Panc1 (cell line): Measurements from ENCODE around the gene ZNF836.

Experiments used
- POLR2AphosphoS5 ChIP-seq: IDR thresholded peaks from 2 replicates; pipeline ENCODE4 v1.6.1; 2012; ENCODE audit warnings: mild to moderate bottlenecking, low read depth, low read length, moderate library complexity
- SIN3A ChIP-seq: IDR thresholded peaks from 2 replicates; pipeline ENCODE4 v1.6.1; 2012; ENCODE audit warnings: low read depth, mild to moderate bottlenecking, low read length, moderate library complexity, borderline replicate concordance; ENCODE audit not compliant: insufficient read depth
- TF ChIP-seq, protein P1 (sequence below): fragments of 450-650 bp; IDR thresholded peaks from 2 replicates; pipeline ENCODE4 v1.5.1; 2017; ENCODE audit warnings: mild to moderate bottlenecking
- TF ChIP-seq, protein P2 (sequence below), 2 experiments: IDR thresholded peaks; 2 replicates each; pipeline ENCODE4 v1.6.1; 2011 to 2012; ENCODE audit warnings: low read depth in 2 of 2, control low read depth in 1 of 2, low read length in 1 of 2, mild to moderate bottlenecking in 1 of 2, moderate library complexity in 1 of 2; ENCODE audit not compliant: insufficient read depth in 1 of 2

DNA sequence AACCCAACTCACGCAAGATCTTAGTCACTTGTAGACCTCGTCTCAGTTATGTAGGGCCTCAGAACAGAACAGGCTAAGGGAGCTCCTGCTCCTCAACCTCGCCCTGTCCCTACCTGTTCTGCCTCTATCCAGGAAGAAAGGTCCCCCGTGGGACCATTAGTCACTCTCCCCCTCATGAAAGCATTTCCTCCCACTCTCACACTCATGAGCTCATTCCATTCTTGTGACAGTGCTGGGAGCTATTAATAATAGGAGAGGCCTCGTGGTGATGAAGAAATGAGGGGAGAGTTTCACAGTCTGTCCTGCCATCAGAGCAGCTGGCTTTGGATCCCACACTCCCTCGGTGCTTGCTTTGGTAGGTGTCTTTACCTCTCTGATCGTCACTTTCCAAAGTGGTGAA is 28.6 kb upstream of the ZNF836 start:
- TF ChIP-seq, protein P1, sequence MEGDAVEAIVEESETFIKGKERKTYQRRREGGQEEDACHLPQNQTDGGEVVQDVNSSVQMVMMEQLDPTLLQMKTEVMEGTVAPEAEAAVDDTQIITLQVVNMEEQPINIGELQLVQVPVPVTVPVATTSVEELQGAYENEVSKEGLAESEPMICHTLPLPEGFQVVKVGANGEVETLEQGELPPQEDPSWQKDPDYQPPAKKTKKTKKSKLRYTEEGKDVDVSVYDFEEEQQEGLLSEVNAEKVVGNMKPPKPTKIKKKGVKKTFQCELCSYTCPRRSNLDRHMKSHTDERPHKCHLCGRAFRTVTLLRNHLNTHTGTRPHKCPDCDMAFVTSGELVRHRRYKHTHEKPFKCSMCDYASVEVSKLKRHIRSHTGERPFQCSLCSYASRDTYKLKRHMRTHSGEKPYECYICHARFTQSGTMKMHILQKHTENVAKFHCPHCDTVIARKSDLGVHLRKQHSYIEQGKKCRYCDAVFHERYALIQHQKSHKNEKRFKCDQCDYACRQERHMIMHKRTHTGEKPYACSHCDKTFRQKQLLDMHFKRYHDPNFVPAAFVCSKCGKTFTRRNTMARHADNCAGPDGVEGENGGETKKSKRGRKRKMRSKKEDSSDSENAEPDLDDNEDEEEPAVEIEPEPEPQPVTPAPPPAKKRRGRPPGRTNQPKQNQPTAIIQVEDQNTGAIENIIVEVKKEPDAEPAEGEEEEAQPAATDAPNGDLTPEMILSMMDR: no peak
- TF ChIP-seq POLR2AphosphoS5 (no peak), SIN3A (no peak)
- TF ChIP-seq, protein P2, sequence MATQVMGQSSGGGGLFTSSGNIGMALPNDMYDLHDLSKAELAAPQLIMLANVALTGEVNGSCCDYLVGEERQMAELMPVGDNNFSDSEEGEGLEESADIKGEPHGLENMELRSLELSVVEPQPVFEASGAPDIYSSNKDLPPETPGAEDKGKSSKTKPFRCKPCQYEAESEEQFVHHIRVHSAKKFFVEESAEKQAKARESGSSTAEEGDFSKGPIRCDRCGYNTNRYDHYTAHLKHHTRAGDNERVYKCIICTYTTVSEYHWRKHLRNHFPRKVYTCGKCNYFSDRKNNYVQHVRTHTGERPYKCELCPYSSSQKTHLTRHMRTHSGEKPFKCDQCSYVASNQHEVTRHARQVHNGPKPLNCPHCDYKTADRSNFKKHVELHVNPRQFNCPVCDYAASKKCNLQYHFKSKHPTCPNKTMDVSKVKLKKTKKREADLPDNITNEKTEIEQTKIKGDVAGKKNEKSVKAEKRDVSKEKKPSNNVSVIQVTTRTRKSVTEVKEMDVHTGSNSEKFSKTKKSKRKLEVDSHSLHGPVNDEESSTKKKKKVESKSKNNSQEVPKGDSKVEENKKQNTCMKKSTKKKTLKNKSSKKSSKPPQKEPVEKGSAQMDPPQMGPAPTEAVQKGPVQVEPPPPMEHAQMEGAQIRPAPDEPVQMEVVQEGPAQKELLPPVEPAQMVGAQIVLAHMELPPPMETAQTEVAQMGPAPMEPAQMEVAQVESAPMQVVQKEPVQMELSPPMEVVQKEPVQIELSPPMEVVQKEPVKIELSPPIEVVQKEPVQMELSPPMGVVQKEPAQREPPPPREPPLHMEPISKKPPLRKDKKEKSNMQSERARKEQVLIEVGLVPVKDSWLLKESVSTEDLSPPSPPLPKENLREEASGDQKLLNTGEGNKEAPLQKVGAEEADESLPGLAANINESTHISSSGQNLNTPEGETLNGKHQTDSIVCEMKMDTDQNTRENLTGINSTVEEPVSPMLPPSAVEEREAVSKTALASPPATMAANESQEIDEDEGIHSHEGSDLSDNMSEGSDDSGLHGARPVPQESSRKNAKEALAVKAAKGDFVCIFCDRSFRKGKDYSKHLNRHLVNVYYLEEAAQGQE (IDR thresholded peaks at IDR 0.05; ENCODE audit: insufficient read depth in 1 of 2, low read depth in 2 of 2, low read length in 1 of 2): no peak
